ENCODE results near the gene PHETA1.

GRCh38 chr12:111349101-111349747 lies 19.7 kb downstream of the PHETA1 start:
- TF ChIP-seq CTCF (IDR thresholded peaks at IDR 0.05) (no peak), EZH2 (IDR thresholded peaks at IDR 0.05; ENCODE audit: borderline replicate concordance, insufficient read depth, low read depth, low read length, poor library complexity, severe bottlenecking) (no peak)
